WERI-Rb-1 (cell line): ENCODE results near the gene TP73.

Source experiments
- DNase-seq: peaks from one replicate; pipeline ENCODE4 v3.0.0-alpha.2; 2020
- H3K27ac ChIP-seq: fragments of 250-450 bp; sonication (Bioruptor Pico); 2 replicates; pipeline ENCODE4 v1.5.1; 2020; ENCODE audit warnings: mild to moderate bottlenecking, moderate library complexity
- H3K27me3 ChIP-seq: fragments of 250-450 bp; sonication (Bioruptor Pico); 2 replicates; pipeline ENCODE4 v1.5.1; 2021; ENCODE audit warnings: mild to moderate bottlenecking, low read depth, moderate library complexity; ENCODE audit not compliant: insufficient read depth, severe bottlenecking
- H3K36me3 ChIP-seq: fragments of 250-450 bp; sonication (Bioruptor Pico); 2 replicates; pipeline ENCODE4 v1.5.1; 2020; ENCODE audit warnings: mild to moderate bottlenecking, moderate library complexity
- H3K4me3 ChIP-seq: 2 replicates; pipeline ENCODE4 v1.5.1; 2011; ENCODE audit warnings: low read depth, mild to moderate bottlenecking, control low read depth, low read length
- H3K9me3 ChIP-seq: fragments of 250-450 bp; sonication (Bioruptor Pico); 2 replicates; pipeline ENCODE4 v1.5.1; 2021; ENCODE audit warnings: mild to moderate bottlenecking, moderate library complexity; ENCODE audit not compliant: severe bottlenecking
- TF ChIP-seq, protein P1 (sequence below): IDR thresholded peaks from 2 replicates; pipeline ENCODE4 v1.5.1; 2011; ENCODE audit warnings: low read depth, mild to moderate bottlenecking, control low read depth, inconsistent platforms, low read length

TP73 gene

DNA sequence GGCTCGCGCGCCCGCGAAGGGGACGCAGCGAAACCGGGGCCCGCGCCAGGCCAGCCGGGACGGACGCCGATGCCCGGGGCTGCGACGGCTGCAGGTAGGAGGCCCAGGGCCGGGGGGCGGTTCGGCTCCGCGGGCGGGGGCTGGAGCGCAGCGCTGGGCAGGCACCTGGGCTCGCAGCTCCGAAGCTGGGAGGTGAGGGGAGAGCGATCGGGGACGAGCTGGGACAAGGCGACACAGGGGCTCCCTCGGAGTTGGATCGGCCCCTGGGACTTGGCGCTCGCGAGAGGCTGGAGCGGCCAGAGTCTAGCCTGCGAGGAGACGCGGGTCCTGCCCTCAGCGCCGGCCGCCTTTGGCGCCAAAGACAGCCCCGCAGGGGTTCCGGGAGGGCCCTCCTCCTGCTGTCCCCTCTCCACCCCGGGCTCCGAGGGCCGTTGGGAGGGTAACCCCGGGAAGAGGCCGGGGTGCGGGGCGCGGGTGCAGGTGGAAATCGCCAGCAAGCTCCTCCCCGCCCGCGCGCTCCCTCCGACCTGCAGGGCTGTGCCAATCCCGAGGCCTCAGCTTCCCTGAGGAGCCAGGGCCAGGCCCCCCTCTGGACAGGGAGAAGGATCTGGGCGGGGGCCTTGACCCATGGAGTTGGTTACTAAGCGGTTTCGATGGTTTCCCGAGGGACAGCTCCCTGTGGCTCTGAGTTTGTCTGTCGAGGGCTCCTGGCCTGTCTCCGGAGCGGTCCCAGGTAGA lies 401 bp downstream of the TP73 start:
- H3K36me3 ChIP-seq, result peaks cover 32% of the 10 kb centered on the region
- H3K9me3 ChIP-seq, result peaks cover 9% of the 10 kb centered on the region
- peak; percentile 62 for DNase-seq
- TF ChIP-seq, protein P1, sequence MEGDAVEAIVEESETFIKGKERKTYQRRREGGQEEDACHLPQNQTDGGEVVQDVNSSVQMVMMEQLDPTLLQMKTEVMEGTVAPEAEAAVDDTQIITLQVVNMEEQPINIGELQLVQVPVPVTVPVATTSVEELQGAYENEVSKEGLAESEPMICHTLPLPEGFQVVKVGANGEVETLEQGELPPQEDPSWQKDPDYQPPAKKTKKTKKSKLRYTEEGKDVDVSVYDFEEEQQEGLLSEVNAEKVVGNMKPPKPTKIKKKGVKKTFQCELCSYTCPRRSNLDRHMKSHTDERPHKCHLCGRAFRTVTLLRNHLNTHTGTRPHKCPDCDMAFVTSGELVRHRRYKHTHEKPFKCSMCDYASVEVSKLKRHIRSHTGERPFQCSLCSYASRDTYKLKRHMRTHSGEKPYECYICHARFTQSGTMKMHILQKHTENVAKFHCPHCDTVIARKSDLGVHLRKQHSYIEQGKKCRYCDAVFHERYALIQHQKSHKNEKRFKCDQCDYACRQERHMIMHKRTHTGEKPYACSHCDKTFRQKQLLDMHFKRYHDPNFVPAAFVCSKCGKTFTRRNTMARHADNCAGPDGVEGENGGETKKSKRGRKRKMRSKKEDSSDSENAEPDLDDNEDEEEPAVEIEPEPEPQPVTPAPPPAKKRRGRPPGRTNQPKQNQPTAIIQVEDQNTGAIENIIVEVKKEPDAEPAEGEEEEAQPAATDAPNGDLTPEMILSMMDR, result no peak
- no peaks in the 10 kb centered on the region for H3K27me3 ChIP-seq
- peak overlapping the region; percentile 86 for H3K4me3 ChIP-seq
- peak overlapping the region; percentile 95 for H3K27ac ChIP-seq

DNA sequence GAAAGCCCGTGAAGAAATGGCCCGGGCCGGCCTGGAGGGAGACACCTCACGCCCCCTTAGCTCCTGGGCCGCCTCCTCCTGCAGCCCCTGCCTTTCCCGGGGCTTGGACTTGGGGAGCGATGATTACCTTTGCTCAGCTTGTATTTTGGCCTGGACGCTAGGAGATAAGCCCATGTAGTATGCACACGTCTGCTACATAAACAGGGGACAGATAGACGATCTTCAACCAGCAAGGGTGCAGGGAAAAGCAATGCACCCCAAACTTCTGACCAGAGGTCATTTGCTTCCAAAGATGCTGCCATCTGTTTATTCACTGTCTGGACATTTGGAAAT lies 936 bp downstream of the TP73 start:
- peak overlapping the region; percentile 86 for H3K4me3 ChIP-seq
- peaks cover 9% of the 10 kb centered on the region for H3K9me3 ChIP-seq
- H3K27ac ChIP-seq, result peak overlapping the region; percentile 95
- H3K27me3 ChIP-seq, result no peaks in the 10 kb centered on the region
- TF ChIP-seq, protein P1, result no peak
- DNase-seq, result no peak
- H3K36me3 ChIP-seq, result peaks cover 33% of the 10 kb centered on the region

DNA sequence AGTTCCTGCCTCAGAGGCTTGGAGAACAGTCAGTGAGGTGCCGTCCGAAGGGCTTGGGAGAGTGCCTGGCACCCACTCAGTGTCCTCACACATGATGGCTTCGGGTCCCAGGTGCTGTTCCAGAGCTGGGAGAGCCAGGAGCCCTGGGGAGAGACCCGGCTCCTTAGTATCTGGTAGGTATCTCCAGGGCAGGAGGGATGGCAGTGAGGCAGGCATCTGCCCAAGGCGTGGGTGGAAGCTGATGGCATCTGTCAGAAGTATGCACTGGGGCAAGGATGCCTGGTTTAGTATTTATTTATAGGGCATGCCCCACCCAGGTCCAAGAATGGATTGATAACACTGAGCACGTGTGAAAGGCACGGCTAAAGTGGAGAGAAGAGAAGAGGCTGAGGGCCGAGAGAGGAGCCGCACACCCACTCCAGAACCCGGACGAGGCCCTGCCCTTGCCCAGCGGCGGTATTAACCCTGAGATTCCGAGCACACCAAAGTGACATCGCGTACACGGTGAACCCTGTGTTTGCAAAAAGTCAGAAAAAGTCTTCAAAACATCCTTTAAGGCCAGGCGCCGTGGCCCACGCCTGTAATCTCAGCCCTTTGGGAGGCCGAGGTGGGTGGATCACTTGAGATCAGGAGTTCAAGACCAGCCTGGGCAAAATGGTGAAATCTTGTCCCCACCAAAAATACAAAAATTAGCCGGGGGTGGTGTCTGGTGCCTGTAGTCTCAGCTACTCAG lies 2.4 kb downstream of the TP73 start:
- Histone ChIP-seq H3K27me3 (no peaks in the 10 kb centered on the region), H3K9me3 (peaks cover 9% of the 10 kb centered on the region), H3K36me3 (peaks cover 30% of the 10 kb centered on the region), H3K27ac (peak overlapping the region; percentile 1; the same call in 1 of the 2 replicates), H3K4me3 (no peak overlapping the region)
- TF ChIP-seq, protein P1, result no peak
- DNase-seq, result no peak

DNA sequence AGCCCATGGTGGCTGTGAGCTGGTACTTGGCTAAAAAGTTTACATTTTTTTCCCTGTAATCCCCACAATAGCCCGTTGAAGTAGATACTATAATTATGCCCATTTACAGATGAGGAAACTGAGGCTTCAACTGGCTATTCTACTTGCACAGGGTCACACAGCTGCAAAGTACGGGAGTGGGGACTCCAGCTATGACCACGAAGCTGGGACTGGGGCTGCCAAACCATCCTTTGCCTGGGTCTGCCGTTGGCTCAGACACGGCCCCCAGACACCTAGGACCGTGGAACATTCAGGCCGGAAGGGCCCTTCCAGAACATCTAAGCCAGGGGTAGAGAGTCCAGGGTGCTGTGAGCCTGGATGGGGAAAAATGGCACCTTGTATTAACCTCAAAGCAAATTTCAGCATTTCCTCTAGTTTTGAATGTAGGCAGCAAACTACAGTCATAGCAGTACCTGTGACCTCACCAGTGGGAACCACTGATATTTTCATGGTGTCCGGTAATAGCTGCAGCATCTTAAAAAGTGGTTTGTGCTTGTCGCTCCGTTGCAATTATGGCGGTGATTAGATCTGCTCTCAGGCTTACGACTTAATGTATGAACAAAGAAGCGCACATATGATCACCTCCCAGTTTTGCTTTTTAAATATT lies 4.3 kb downstream of the TP73 start:
- TF ChIP-seq, protein P1, result no peak
- no peaks in the 10 kb centered on the region for H3K27me3 ChIP-seq
- H3K4me3 ChIP-seq, result no peak overlapping the region
- H3K9me3 ChIP-seq, result no peaks in the 10 kb centered on the region
- peaks cover 30% of the 10 kb centered on the region for H3K36me3 ChIP-seq
- DNase-seq, result no peak
- H3K27ac ChIP-seq, result peak overlapping the region; percentile 44

DNA sequence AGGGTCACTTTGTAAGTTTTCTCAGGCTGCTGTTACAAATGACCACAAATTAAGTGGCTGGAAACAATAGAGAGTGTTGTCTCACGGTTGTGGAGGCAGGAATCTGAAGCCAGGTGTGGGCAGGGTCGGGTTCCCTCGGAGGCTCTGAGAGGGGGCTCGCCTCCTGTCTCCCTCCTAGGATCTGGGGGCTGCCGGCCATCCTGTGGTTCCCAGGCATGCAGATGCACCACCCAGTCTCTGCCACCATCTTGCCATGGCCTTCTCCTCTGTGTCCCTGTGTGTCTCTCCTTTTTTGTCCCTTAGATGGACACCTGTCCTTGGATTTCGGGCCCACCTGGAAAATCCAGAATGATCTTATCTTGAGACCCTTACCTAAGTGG lies 4.8 kb downstream of the TP73 start:
- Histone ChIP-seq H3K27ac (no peak overlapping the region), H3K4me3 (no peak overlapping the region), H3K9me3 (no peaks in the 10 kb centered on the region), H3K27me3 (no peaks in the 10 kb centered on the region), H3K36me3 (peaks cover 31% of the 10 kb centered on the region)
- DNase-seq, result no peak
- TF ChIP-seq, protein P1, result no peak
